ENCODE results near the gene VTN.

DNA sequence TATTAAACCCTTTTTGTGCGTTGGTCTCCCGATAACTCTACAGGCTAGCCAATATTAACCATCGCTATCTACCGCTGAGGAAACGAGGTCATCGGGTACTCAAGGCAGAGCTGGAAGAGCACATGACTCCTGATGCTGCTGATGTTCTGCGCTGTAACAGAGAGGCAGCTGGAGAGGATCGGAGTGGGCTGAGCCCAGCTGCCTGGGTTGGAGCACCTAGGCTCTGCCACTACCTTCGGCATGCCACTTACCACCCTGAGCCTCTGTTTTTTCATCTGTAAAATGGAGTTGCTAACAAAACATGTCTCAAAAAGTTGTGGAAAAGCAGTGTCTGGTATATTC lies 36.3 kb upstream of the VTN start:
- TF ChIP-seq EZH2 (IDR thresholded peaks at IDR 0.05) (no peak), POLR2AphosphoS5 (IDR thresholded peaks at IDR 0.05; ENCODE audit: borderline replicate concordance, low read depth, low read length) (no peak)

All from SK-N-MC (cell line).